Measurements from ENCODE around the gene PATL2.
"Not testable (repeated sequence)": the region's sequence is repeated elsewhere in the genome, so short reads cannot be mapped to it uniquely, and the experiment has no call there.

Gene PATL2

GRCh38 chr15:44700676-44701075 is 10.4 kb downstream of the PATL2 start:
- DNase-seq; intact Hi-C loops (cut with DNase I): not testable (repeated sequence)

- no peak for DNase-seq
- intact Hi-C loops (cut with DNase I): no loop called here
Observed at GRCh38 chr15:44698641-44699040, 12.5 kb downstream of the PATL2 start.

DNA sequence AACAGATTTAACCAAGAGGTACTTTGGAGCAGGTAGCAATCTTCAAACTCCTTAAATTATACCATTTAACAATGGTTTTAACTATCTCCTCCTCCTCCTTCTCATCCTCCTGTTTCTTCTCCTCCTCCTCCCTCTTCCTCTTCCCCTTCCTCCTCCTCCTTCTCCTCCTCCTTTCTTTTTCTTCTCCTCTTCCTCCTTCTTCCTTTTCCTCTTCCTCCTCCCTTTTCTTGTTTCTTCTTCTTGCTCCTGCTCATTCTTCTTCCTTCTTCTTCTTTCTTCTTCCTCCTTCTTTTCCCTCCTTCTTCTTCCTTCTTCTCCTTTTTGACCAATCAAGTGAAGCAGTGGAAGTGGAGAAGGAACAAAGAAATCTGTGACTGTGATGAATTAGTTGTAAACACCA is 14.1 kb downstream of the PATL2 start:
- intact Hi-C loops (cut with DNase I): no loop called here
- DNase-seq: no peak

- intact Hi-C loops (cut with DNase I): no loop called here
- no peak for DNase-seq
Observed at GRCh38 chr15:44695294-44695693, 15.8 kb downstream of the PATL2 start.

- intact Hi-C loops (cut with DNase I): no loop called here
- no peak for DNase-seq
Observed at GRCh38 chr15:44694416-44694815, 16.7 kb downstream of the PATL2 start.

DNA sequence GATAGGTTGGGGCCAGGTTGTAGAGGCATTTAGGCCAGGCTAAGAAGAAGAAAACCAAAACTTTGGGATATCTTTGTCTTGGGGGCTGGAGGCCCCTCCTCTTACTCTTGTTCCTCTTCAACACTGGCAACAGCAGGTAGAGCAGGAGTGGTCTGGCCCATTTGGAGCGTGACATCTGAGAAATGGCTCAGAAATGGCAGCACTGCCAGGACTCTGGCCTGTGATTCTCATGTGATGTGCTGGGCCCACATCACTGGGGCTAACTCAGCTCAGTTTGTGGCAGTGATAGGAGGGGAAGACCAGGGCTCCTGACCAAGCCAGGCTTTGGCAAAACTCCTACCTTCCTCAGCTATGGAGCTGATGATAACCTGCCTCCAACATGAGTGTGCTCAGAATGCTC is 18.5 kb downstream of the PATL2 start:
- no peak for DNase-seq
- intact Hi-C loops (cut with DNase I): no loop called here

GRCh38 chr15:44690245-44690644 is 20.9 kb downstream of the PATL2 start:
- DNase-seq; intact Hi-C loops (cut with DNase I): not testable (repeated sequence)

GRCh38 chr15:44689318-44689717 is 21.8 kb downstream of the PATL2 start:
- intact Hi-C loops (cut with DNase I); DNase-seq: not testable (repeated sequence)

- intact Hi-C loops (cut with DNase I); DNase-seq: not testable (repeated sequence)
Observed at GRCh38 chr15:44682809-44683682, 28.1 kb downstream of the PATL2 start.

- DNase-seq: no peak
Observed at GRCh38 chr15:44682211-44682610, 28.9 kb downstream of the PATL2 start.

DNA sequence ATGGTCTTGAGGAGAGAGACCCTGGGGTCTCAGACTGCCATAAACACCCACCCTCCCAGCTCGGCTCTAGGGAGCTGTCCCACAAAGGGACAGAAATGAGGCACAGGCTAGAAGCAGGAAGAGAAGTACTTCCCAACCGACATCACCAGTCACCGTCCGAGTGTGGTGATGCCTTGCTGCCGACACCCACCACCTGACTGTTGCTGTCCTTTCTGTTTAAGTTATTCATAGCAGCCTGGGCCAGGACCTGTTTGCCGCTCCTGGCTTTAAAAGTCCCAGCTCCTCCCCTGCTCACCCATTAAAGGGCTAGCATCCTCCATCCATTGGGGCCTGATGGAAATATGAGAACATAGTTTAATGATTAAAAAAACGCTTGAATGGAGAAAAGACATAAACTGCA is 34.4 kb downstream of the PATL2 start:
- DNase-seq: no peak
- intact Hi-C loops (cut with DNase I): no loop called here

More at GRCh38 chr15:44682211-44682610, 28.9 kb downstream of the PATL2 start:
- intact Hi-C loops (cut with DNase I): no loop called here

GRCh38 chr15:44675911-44676310 is 35.2 kb downstream of the PATL2 start:
- intact Hi-C loops (cut with DNase I): no loop called here
- no peak for DNase-seq

- no peak for DNase-seq
- intact Hi-C loops (cut with DNase I): no loop called here
Observed at GRCh38 chr15:44673639-44674038, 37.5 kb downstream of the PATL2 start.

GRCh38 chr15:44670087-44670950 is 40.8 kb downstream of the PATL2 start:
- intact Hi-C loops (cut with DNase I): no loop called here

GRCh38 chr15:44668921-44669320 is 42.2 kb downstream of the PATL2 start:
- intact Hi-C loops (cut with DNase I): no loop called here
- no peak for DNase-seq

More at GRCh38 chr15:44670087-44670950, 40.8 kb downstream of the PATL2 start:
- no peak for DNase-seq

GRCh38 chr15:44667039-44667360 is 44.1 kb downstream of the PATL2 start:
- intact Hi-C loops (cut with DNase I): no loop called here
- DNase-seq: no peak

DNA sequence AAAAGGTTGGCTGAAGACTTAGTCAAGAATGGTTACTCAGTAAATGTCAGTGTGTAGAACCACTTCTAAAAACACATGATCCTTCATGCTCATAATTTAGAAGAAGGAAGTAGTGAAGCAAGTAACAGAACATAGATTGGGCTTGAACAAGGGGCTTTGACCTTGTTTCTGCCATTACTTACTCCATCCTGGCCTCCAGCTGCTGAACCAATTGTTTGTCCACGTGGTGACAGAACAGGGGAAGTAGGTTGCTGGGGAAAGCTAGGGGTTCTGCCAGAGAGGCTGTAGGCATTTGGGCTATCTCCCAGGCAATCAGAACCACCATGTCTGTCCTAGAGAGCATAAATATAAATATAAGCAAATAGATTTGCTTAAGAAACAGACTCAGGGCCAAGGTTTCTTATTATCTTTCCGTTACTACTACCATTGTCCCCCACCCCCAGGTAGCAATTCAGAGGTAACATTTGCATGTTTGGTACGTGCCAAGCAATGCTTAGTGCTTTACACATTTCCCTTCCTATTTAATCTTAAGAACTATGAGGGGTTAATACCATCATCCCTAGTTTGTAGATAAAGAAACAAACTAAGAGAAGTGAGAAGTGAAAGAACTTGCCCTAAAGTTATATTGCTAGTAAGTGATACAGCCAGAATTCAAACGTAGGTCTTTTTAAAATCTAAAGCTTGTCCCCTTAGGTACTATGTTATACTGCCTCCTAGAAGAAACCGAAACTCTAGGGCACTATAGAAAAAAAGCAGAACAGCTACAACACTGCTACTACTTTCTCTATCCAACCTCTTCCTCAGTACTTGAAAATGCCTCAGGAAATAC is 44.7 kb downstream of the PATL2 start:
- no peak for DNase-seq
- intact Hi-C loops (cut with DNase I): no loop called here

GRCh38 chr15:44663410-44664308 is 47.5 kb downstream of the PATL2 start, which contains the start of gene SPG11:
SPG11 (minus strand) TSS chr15:44663662; CDS start chr15:44663647, 15 bp downstream.
- intact Hi-C loops (cut with DNase I): loop anchor here (5.0 kb wide), 2 partner anchors 49 to 69 kb away; partner anchors contain the start of genes B2M and PATL2
- DNase-seq: peak; percentile 88 to 99 (median 96)
